ENCODE results near the gene ZNF692. TPM values are rescaled to one million over a fixed set of nuclear protein-coding genes. Genes with fewer than 3 reads are reported as not detected.

ZNF692 gene
- polyA plus RNA-seq (2013, experiment 1 of 4): 63.6 TPM
- 47.8 TPM for polyA plus RNA-seq (2013, experiment 2 of 4)
- 58.8 TPM for polyA plus RNA-seq (2013, experiment 3 of 4)
- polyA plus RNA-seq (2013, experiment 4 of 4): 66.0 TPM

- H3K4me1 ChIP-seq (ENCODE audit: control insufficient read depth, insufficient read depth, low read length): peaks cover 13% of the 10 kb centered on the region
- peak within 1 kb of the TSS; percentile 17 for H3K27ac ChIP-seq (ENCODE audit: insufficient read depth, low read depth, low read length, poor library complexity, severe bottlenecking)
- H3K27me3 ChIP-seq (ENCODE audit: control insufficient read depth, insufficient read depth, low read length, poor library complexity, severe bottlenecking): peaks cover 45% of the 10 kb centered on the region
- H3K9me3 ChIP-seq (ENCODE audit: control insufficient read depth, low read length): no peaks in the 10 kb centered on the region
- WGBS, 2 experiments: 8% methylated on average over 62 of the region's 62 CpGs
- H3K36me3 ChIP-seq (ENCODE audit: control insufficient read depth, insufficient read depth, low read length): no peaks in the 10 kb centered on the region
- H3K4me3 ChIP-seq (ENCODE audit: insufficient read depth, low read depth, low read length): peak within 1 kb of the TSS; percentile 48
Measured at GRCh38 chr1:248858891-248859889, at the start of gene ZNF692. TSS of gene ZNF692 (minus strand) at chr1:248859085. CDS start at chr1:248858309, 776 bp downstream.

- WGBS, 2 experiments: 42% methylated on average over 18 of the region's 18 CpGs
- Histone ChIP-seq H3K9me3 (ENCODE audit: control insufficient read depth, low read length) (no peaks in the 10 kb centered on the region), H3K4me3 (ENCODE audit: insufficient read depth, low read depth, low read length) (peak overlapping the region; percentile 56), H3K27ac (ENCODE audit: insufficient read depth, low read depth, low read length, poor library complexity, severe bottlenecking) (peak overlapping the region; percentile 98), H3K36me3 (ENCODE audit: control insufficient read depth, insufficient read depth, low read length) (no peaks in the 10 kb centered on the region), H3K4me1 (ENCODE audit: control insufficient read depth, insufficient read depth, low read length) (no peaks in the 10 kb centered on the region), H3K27me3 (ENCODE audit: control insufficient read depth, insufficient read depth, low read length, poor library complexity, severe bottlenecking) (no peaks in the 10 kb centered on the region)
Measured at GRCh38 chr1:248906753-248907661, 48.1 kb upstream of the ZNF692 start.

GRCh38 chr1:248906009-248906752 lies 47.3 kb upstream of the ZNF692 start, which contains the start of gene PGBD2:
TSS of gene PGBD2 (plus strand) at chr1:248906235. CDS start at chr1:248913863, 7,628 bp downstream.
- no peaks in the 10 kb centered on the region for H3K9me3 ChIP-seq (ENCODE audit: control insufficient read depth, low read length)
- no peaks in the 10 kb centered on the region for H3K27me3 ChIP-seq (ENCODE audit: control insufficient read depth, insufficient read depth, low read length, poor library complexity, severe bottlenecking)
- WGBS, 2 experiments: 1% methylated on average over 79 to 80 of the region's 80 CpGs
- H3K4me3 ChIP-seq (ENCODE audit: insufficient read depth, low read depth, low read length): peak within 1 kb of the TSS; percentile 59
- H3K36me3 ChIP-seq (ENCODE audit: control insufficient read depth, insufficient read depth, low read length): no peaks in the 10 kb centered on the region
- H3K4me1 ChIP-seq (ENCODE audit: control insufficient read depth, insufficient read depth, low read length): no peaks in the 10 kb centered on the region
- H3K27ac ChIP-seq (ENCODE audit: insufficient read depth, low read depth, low read length, poor library complexity, severe bottlenecking): peak within 1 kb of the TSS; percentile 99

GRCh38 chr1:248905662-248906008 lies 46.8 kb upstream of the ZNF692 start:
- no peaks in the 10 kb centered on the region for H3K4me1 ChIP-seq (ENCODE audit: control insufficient read depth, insufficient read depth, low read length)
- WGBS, 2 experiments: 45% methylated on average over 4 of the region's 4 CpGs
- peak overlapping the region; percentile 59 for H3K4me3 ChIP-seq (ENCODE audit: insufficient read depth, low read depth, low read length)
- peak overlapping the region; percentile 99 for H3K27ac ChIP-seq (ENCODE audit: insufficient read depth, low read depth, low read length, poor library complexity, severe bottlenecking)
- no peaks in the 10 kb centered on the region for H3K36me3 ChIP-seq (ENCODE audit: control insufficient read depth, insufficient read depth, low read length)
- H3K9me3 ChIP-seq (ENCODE audit: control insufficient read depth, low read length): no peaks in the 10 kb centered on the region
- no peaks in the 10 kb centered on the region for H3K27me3 ChIP-seq (ENCODE audit: control insufficient read depth, insufficient read depth, low read length, poor library complexity, severe bottlenecking)

- no peaks in the 10 kb centered on the region for H3K9me3 ChIP-seq (ENCODE audit: control insufficient read depth, low read length)
- no peaks in the 10 kb centered on the region for H3K27me3 ChIP-seq (ENCODE audit: control insufficient read depth, insufficient read depth, low read length, poor library complexity, severe bottlenecking)
- no peak overlapping the region for H3K27ac ChIP-seq (ENCODE audit: insufficient read depth, low read depth, low read length, poor library complexity, severe bottlenecking)
- no peaks in the 10 kb centered on the region for H3K36me3 ChIP-seq (ENCODE audit: control insufficient read depth, insufficient read depth, low read length)
- WGBS, 2 experiments: 94 to 99% methylated on average over 3 of the region's 3 CpGs
- H3K4me1 ChIP-seq (ENCODE audit: control insufficient read depth, insufficient read depth, low read length): no peaks in the 10 kb centered on the region
- no peak overlapping the region for H3K4me3 ChIP-seq (ENCODE audit: insufficient read depth, low read depth, low read length)
Measured at GRCh38 chr1:248904437-248905216, 45.7 kb upstream of the ZNF692 start.

GRCh38 chr1:248901578-248901977 lies 42.7 kb upstream of the ZNF692 start:
- no peak overlapping the region for H3K4me3 ChIP-seq (ENCODE audit: insufficient read depth, low read depth, low read length)
- no peaks in the 10 kb centered on the region for H3K27me3 ChIP-seq (ENCODE audit: control insufficient read depth, insufficient read depth, low read length, poor library complexity, severe bottlenecking)
- no peaks in the 10 kb centered on the region for H3K9me3 ChIP-seq (ENCODE audit: control insufficient read depth, low read length)
- H3K4me1 ChIP-seq (ENCODE audit: control insufficient read depth, insufficient read depth, low read length): peaks cover 6% of the 10 kb centered on the region
- no peaks in the 10 kb centered on the region for H3K36me3 ChIP-seq (ENCODE audit: control insufficient read depth, insufficient read depth, low read length)
- WGBS, 2 experiments: 81 to 87% methylated on average over 2 of the region's 2 CpGs
- no peak overlapping the region for H3K27ac ChIP-seq (ENCODE audit: insufficient read depth, low read depth, low read length, poor library complexity, severe bottlenecking)

GRCh38 chr1:248900637-248901036 lies 41.8 kb upstream of the ZNF692 start:
- WGBS, 2 experiments: 86 to 100% methylated on average over 1 of the region's 1 CpG

GRCh38 chr1:248897412-248898337 lies 38.8 kb upstream of the ZNF692 start:
- Histone ChIP-seq H3K27me3 (ENCODE audit: control insufficient read depth, insufficient read depth, low read length, poor library complexity, severe bottlenecking) (no peaks in the 10 kb centered on the region), H3K9me3 (ENCODE audit: control insufficient read depth, low read length) (no peaks in the 10 kb centered on the region), H3K4me1 (ENCODE audit: control insufficient read depth, insufficient read depth, low read length) (peaks cover 6% of the 10 kb centered on the region), H3K36me3 (ENCODE audit: control insufficient read depth, insufficient read depth, low read length) (no peaks in the 10 kb centered on the region), H3K4me3 (ENCODE audit: insufficient read depth, low read depth, low read length) (no peak overlapping the region), H3K27ac (ENCODE audit: insufficient read depth, low read depth, low read length, poor library complexity, severe bottlenecking) (no peak overlapping the region)
- WGBS, 2 experiments: 79 to 80% methylated on average over 9 of the region's 9 CpGs

More at GRCh38 chr1:248900637-248901036, 41.8 kb upstream of the ZNF692 start:
- Histone ChIP-seq H3K4me3 (ENCODE audit: insufficient read depth, low read depth, low read length) (no peak overlapping the region), H3K4me1 (ENCODE audit: control insufficient read depth, insufficient read depth, low read length) (peaks cover 6% of the 10 kb centered on the region), H3K27me3 (ENCODE audit: control insufficient read depth, insufficient read depth, low read length, poor library complexity, severe bottlenecking) (no peaks in the 10 kb centered on the region), H3K9me3 (ENCODE audit: control insufficient read depth, low read length) (no peaks in the 10 kb centered on the region), H3K27ac (ENCODE audit: insufficient read depth, low read depth, low read length, poor library complexity, severe bottlenecking) (no peak overlapping the region), H3K36me3 (ENCODE audit: control insufficient read depth, insufficient read depth, low read length) (no peaks in the 10 kb centered on the region)

Measured in ectodermal cell (in vitro differentiated cells).